ENCODE measurements around the gene EPB41.
"Not testable (repeated sequence)": the region's sequence is repeated elsewhere in the genome, so short reads cannot be mapped to it uniquely, and the experiment has no call there.

Gene EPB41

GRCh38 chr1:28914228-28915030 lies at the start of gene EPB41:
Gene EPB41, plus strand, starts transcription at chr1:28914569. Its CDS starts 72,869 bp downstream, at chr1:28987438.
- peak; percentile 98 for DNase-seq (ENCODE audit: low spot score)

- DNase-seq (ENCODE audit: low spot score), result no peak
Observed at GRCh38 chr1:28864695-28865094, 49.7 kb upstream of the EPB41 start.

- DNase-seq (ENCODE audit: low spot score), result no peak
Observed at GRCh38 chr1:28865997-28866650, 48.2 kb upstream of the EPB41 start.

- no peak for DNase-seq (ENCODE audit: low spot score)
Observed at GRCh38 chr1:28867850-28868249, 46.5 kb upstream of the EPB41 start.

GRCh38 chr1:28869952-28870351 lies 44.4 kb upstream of the EPB41 start:
- no peak for DNase-seq (ENCODE audit: low spot score)

- no peak for DNase-seq (ENCODE audit: low spot score)
Observed at GRCh38 chr1:28871631-28872401, 42.6 kb upstream of the EPB41 start.

GRCh38 chr1:28875134-28875533 lies 39.2 kb upstream of the EPB41 start:
- DNase-seq (ENCODE audit: low spot score), result not testable (repeated sequence)

GRCh38 chr1:28877132-28877781 lies 37.1 kb upstream of the EPB41 start:
- peak; percentile 78 for DNase-seq (ENCODE audit: low spot score)

GRCh38 chr1:28878796-28879195 lies 35.6 kb upstream of the EPB41 start:
- no peak for DNase-seq (ENCODE audit: low spot score)

GRCh38 chr1:28882009-28882628 lies 32.2 kb upstream of the EPB41 start:
- DNase-seq (ENCODE audit: low spot score), result peak; percentile 86

GRCh38 chr1:28883242-28883616 lies 31.1 kb upstream of the EPB41 start:
- no peak for DNase-seq (ENCODE audit: low spot score)

GRCh38 chr1:28885472-28885877 lies 28.9 kb upstream of the EPB41 start:
- peak; percentile 30 for DNase-seq (ENCODE audit: low spot score)

- DNase-seq (ENCODE audit: low spot score), result peak; percentile 32
Observed at GRCh38 chr1:28885977-28886730, 28.2 kb upstream of the EPB41 start.

GRCh38 chr1:28886731-28887418 lies 27.5 kb upstream of the EPB41 start:
- peak; percentile 94 for DNase-seq (ENCODE audit: low spot score)

GRCh38 chr1:28887419-28887834 lies 26.9 kb upstream of the EPB41 start:
- DNase-seq (ENCODE audit: low spot score), result peak; percentile 62

GRCh38 chr1:28887835-28888682 lies 26.3 kb upstream of the EPB41 start:
- DNase-seq (ENCODE audit: low spot score), result no peak

GRCh38 chr1:28888915-28889314 lies 25.5 kb upstream of the EPB41 start:
- DNase-seq (ENCODE audit: low spot score), result no peak

- no peak for DNase-seq (ENCODE audit: low spot score)
Observed at GRCh38 chr1:28889357-28889756, 25.0 kb upstream of the EPB41 start.

GRCh38 chr1:28890435-28890834 lies 23.9 kb upstream of the EPB41 start:
- DNase-seq (ENCODE audit: low spot score), result no peak

Data from NAMALWA (cell line).